ENCODE results near the gene RANBP1.

The RANBP1 gene

GRCh38 chr22:20125201-20126174 is 9.6 kb downstream of the RANBP1 start:
- no peak for FAIRE-seq

- no peak for FAIRE-seq
Measured at GRCh38 chr22:20126284-20127029, 10.6 kb downstream of the RANBP1 start.

- FAIRE-seq = no peak
Measured at GRCh38 chr22:20127318-20127868, 11.5 kb downstream of the RANBP1 start.

GRCh38 chr22:20127869-20128618 is 12.1 kb downstream of the RANBP1 start:
- FAIRE-seq = no peak

- no peak for FAIRE-seq
Measured at GRCh38 chr22:20128619-20128901, 12.7 kb downstream of the RANBP1 start.

- no peak for FAIRE-seq
Measured at GRCh38 chr22:20128902-20129746, 13.2 kb downstream of the RANBP1 start.

GRCh38 chr22:20129747-20130014 is 13.8 kb downstream of the RANBP1 start:
- no peak for FAIRE-seq

GRCh38 chr22:20130319-20130718 is 14.4 kb downstream of the RANBP1 start:
- no peak for FAIRE-seq

- no peak for FAIRE-seq
Measured at GRCh38 chr22:20130731-20131596, 15.1 kb downstream of the RANBP1 start.

GRCh38 chr22:20131597-20131858 is 15.6 kb downstream of the RANBP1 start, which contains the start of gene ZDHHC8:
ZDHHC8 (plus strand) TSS chr22:20131804; CDS start chr22:20131948, 144 bp downstream.
- FAIRE-seq = no peak

GRCh38 chr22:20131859-20132685 is 16.2 kb downstream of the RANBP1 start:
- FAIRE-seq = no peak

- FAIRE-seq = no peak
Measured at GRCh38 chr22:20132686-20133246, 16.9 kb downstream of the RANBP1 start.

- no peak for FAIRE-seq
Measured at GRCh38 chr22:20133930-20134549, 18.1 kb downstream of the RANBP1 start.

- no peak for FAIRE-seq
Measured at GRCh38 chr22:20135265-20135664, 19.4 kb downstream of the RANBP1 start.

GRCh38 chr22:20135806-20136602 is 20.1 kb downstream of the RANBP1 start:
- no peak for FAIRE-seq

GRCh38 chr22:20136603-20136873 is 20.6 kb downstream of the RANBP1 start:
- FAIRE-seq = no peak

- no peak for FAIRE-seq
Measured at GRCh38 chr22:20137113-20137512, 21.2 kb downstream of the RANBP1 start.

GRCh38 chr22:20137671-20138416 is 21.9 kb downstream of the RANBP1 start:
- no peak for FAIRE-seq

- FAIRE-seq = no peak
Measured at GRCh38 chr22:20138417-20138738, 22.5 kb downstream of the RANBP1 start.

Data from A204.1 (cell line).